ENCODE measurements around the gene RETN. TPM values are rescaled to one million over a fixed set of nuclear protein-coding genes. Genes with fewer than 3 reads are reported as not detected.

RETN gene
- total RNA-seq, 2 donors from 2014 or later, result not detected

DNA sequence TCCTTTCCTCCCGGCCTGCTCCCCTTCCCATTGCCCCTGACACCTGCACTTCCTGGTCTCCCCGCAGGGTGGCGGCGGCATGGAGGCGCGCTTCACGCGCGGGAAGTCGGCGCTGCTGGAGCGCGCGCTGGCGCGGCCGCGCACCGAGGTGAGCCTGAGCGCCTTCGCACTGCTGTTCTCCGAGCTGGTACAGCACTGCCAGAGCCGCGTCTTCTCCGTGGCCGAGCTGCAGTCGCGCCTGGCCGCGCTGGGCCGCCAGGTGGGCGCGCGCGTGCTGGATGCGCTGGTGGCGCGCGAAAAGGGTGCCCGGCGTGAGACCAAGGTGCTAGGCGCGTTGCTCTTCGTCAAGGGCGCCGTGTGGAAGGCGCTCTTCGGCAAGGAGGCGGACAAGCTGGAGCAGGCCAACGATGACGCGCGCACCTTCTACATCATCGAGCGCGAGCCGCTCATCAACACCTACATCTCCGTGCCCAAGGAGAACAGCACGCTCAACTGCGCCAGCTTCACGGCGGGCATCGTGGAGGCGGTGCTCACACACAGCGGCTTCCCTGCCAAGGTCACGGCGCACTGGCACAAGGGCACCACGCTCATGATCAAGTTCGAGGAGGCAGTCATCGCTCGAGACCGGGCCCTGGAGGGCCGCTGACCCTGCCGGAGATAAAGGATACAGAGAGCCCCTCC is 13.5 kb downstream of the RETN start:
- ATAC-seq (ENCODE audit: insufficient number of reproducible peaks, low FRiP score, low read depth) (no peak), DNase-seq (ENCODE audit: low spot score) (no peak)
- TF ChIP-seq, protein P1, sequence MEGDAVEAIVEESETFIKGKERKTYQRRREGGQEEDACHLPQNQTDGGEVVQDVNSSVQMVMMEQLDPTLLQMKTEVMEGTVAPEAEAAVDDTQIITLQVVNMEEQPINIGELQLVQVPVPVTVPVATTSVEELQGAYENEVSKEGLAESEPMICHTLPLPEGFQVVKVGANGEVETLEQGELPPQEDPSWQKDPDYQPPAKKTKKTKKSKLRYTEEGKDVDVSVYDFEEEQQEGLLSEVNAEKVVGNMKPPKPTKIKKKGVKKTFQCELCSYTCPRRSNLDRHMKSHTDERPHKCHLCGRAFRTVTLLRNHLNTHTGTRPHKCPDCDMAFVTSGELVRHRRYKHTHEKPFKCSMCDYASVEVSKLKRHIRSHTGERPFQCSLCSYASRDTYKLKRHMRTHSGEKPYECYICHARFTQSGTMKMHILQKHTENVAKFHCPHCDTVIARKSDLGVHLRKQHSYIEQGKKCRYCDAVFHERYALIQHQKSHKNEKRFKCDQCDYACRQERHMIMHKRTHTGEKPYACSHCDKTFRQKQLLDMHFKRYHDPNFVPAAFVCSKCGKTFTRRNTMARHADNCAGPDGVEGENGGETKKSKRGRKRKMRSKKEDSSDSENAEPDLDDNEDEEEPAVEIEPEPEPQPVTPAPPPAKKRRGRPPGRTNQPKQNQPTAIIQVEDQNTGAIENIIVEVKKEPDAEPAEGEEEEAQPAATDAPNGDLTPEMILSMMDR (IDR thresholded peaks at IDR 0.05), result no peak
- H3K27me3 ChIP-seq (replicated peaks; ENCODE audit: insufficient read depth), result no peaks in the 10 kb centered on the region
- peaks cover 5 to 17% of the 10 kb centered on the region in 2 donors for H3K4me1 ChIP-seq (ENCODE audit: control insufficient read depth in 1 of 2, low read depth in 2 of 2)
- no peaks in the 10 kb centered on the region for H3K9me3 ChIP-seq
- H3K4me3 ChIP-seq, result peak overlapping the region; percentile 100
- H3K27ac ChIP-seq, result no peak overlapping the region
- H3K36me3 ChIP-seq, result peaks cover 22% of the 10 kb centered on the region

DNA sequence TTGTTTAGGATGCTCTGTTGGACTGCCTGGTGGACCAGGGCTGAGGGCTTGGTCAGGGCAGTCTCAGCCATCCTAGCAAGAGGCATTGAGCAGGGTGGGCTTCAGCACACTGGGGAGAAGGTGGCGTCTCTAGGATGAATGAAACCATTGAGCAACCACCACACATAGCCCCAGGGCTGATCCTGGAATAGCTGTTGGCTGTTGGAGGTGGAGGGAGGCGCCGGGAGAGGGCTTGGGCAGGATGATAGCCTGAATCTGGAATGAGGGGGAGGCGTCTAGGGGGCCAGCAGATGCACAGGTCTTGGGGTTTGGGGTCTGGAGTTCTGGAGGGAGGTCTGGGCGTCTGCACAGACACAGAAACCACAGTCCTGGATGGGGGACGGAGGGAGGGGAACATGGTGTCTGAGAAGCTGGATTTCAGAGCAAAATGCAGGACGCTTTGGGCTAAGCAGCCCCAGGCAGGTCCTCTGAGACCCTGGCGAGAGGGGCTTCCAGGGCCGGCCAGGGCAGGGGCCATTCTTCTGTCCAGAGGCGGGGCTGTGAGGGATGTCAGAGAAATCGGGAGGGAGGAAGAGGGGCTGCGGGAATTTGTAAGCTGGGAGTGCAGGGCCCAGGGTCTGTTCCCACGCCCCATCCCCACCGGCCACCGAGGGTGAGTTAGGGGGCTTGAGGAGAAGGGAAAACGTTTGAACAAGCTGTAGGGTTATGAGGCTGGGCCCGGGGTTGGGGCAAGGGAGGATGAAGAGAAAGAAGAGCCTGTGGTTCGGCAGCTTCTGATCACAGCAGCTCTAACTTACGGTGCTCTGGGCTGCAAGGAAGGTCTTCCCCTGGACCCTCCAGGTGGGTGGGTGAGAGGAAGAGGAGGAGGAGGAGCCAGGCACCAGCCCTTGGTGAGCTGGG is 16.9 kb downstream of the RETN start:
- no peaks in the 10 kb centered on the region for H3K27me3 ChIP-seq (replicated peaks; ENCODE audit: insufficient read depth)
- TF ChIP-seq, protein P1 (IDR thresholded peaks at IDR 0.05), result no peak
- no peaks in the 10 kb centered on the region for H3K9me3 ChIP-seq
- DNase-seq (ENCODE audit: low spot score) (no peak), ATAC-seq (ENCODE audit: insufficient number of reproducible peaks, low FRiP score, low read depth) (no peak)
- H3K4me3 ChIP-seq, result no peak overlapping the region
- no peak overlapping the region for H3K27ac ChIP-seq
- peaks cover 22% of the 10 kb centered on the region for H3K36me3 ChIP-seq
- peaks cover 5 to 13% of the 10 kb centered on the region in 2 donors for H3K4me1 ChIP-seq (ENCODE audit: control insufficient read depth in 1 of 2, low read depth in 2 of 2)

DNA sequence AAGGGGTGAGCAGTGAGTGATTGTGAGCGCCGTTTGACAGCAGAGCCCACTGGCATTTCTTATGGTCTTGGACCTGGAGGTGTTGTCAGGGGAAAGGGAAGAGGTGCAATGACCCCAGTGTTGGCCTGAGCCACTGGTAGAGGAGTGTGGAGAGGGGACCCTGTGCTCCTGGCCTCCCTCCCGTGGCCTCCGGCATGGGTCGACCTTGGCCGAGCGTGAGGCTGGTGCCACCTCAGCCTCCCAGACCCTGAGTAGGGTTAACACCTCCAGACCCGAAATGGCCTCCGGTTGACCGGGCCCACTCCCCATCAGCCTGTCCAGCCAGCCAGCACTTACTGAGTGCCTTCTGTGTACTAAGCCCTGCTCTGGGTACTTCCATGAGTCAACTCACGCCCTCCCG is 18.3 kb downstream of the RETN start:
- Histone ChIP-seq H3K27me3 (replicated peaks; ENCODE audit: insufficient read depth) (no peaks in the 10 kb centered on the region), H3K9me3 (no peaks in the 10 kb centered on the region), H3K4me1 (ENCODE audit: control insufficient read depth in 1 of 2, low read depth in 2 of 2) (peaks cover under 1 to 4% of the 10 kb centered on the region in 2 donors), H3K27ac (no peak overlapping the region), H3K36me3 (peaks cover 21% of the 10 kb centered on the region), H3K4me3 (no peak overlapping the region)
- TF ChIP-seq, protein P1 (IDR thresholded peaks at IDR 0.05), result no peak
- DNase-seq (ENCODE audit: low spot score) (no peak), ATAC-seq (ENCODE audit: insufficient number of reproducible peaks, low FRiP score, low read depth) (no peak)

DNA sequence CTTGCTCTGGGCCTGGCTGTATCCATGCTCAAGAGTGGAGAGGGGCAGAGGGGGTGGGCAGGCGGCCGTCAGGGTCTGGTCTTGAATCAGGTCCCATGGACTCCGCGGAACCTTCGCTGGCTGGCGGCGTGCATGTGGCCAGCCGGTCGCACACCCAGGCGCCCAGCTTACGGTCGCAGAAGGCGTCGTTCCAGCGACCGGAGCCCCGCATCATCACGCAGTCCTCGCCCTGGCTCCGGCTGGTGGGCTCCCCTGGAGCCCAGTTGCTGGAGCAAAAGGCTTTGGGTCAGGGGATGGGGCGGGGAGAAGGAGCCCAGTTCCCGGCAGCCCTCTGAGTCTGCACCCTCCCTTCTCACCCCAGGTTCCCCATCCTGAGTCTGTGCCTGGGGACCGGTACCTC is 20.3 kb downstream of the RETN start:
- TF ChIP-seq, protein P1 (IDR thresholded peaks at IDR 0.05), result no peak
- Histone ChIP-seq H3K27me3 (replicated peaks; ENCODE audit: insufficient read depth) (no peaks in the 10 kb centered on the region), H3K9me3 (no peaks in the 10 kb centered on the region), H3K4me3 (no peak overlapping the region), H3K4me1 (ENCODE audit: control insufficient read depth in 1 of 2, low read depth in 2 of 2) (no peaks in the 10 kb centered on the region), H3K36me3 (peaks cover 4% of the 10 kb centered on the region), H3K27ac (no peak overlapping the region)
- DNase-seq (ENCODE audit: low spot score) (no peak), ATAC-seq (ENCODE audit: insufficient number of reproducible peaks, low FRiP score, low read depth) (no peak)

DNA sequence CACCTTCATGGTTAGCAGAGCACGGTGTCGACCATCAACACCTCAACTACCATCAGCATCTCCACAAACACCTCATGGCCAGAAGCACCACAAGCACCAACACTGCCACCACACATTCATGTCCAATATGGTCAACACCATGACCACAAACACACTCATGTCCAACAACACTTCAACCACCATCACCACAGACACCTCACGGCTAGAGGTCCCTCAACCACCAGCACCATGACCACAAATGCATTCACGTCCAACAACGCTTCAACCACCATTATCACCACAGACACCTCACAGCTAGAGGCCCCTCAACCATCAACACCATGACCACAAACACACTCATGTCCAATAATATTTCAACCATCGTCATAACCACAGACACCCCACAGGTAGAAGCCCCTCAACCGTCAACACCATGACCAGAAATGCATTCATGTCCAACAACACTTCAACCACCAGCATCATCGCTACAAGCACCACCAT is 22.0 kb downstream of the RETN start:
- Histone ChIP-seq H3K27me3 (replicated peaks; ENCODE audit: insufficient read depth) (no peaks in the 10 kb centered on the region), H3K9me3 (no peaks in the 10 kb centered on the region)
- DNase-seq (ENCODE audit: low spot score), result no peak

More for the DNA sequence above, 22.0 kb downstream of the RETN start:
- Histone ChIP-seq H3K4me3 (no peak overlapping the region), H3K36me3 (no peaks in the 10 kb centered on the region), H3K27ac (no peak overlapping the region), H3K4me1 (ENCODE audit: control insufficient read depth in 1 of 2, low read depth in 2 of 2) (no peaks in the 10 kb centered on the region)
- TF ChIP-seq, protein P1 (IDR thresholded peaks at IDR 0.05), result no peak
- ATAC-seq (ENCODE audit: insufficient number of reproducible peaks, low FRiP score, low read depth), result no peak
